IPS-15b (cell line): Measurements from ENCODE around the gene TDRD10.
"Not testable (repeated sequence)": the region's sequence is repeated elsewhere in the genome, so short reads cannot be mapped to it uniquely, and the experiment has no call there.

Source experiments
- H3K27me3 ChIP-seq: one replicate; pipeline ENCODE4 v1.6.1; 2013; ENCODE audit warnings: low read length; ENCODE audit not compliant: control insufficient read depth, insufficient read depth
- H3K36me3 ChIP-seq: one replicate; pipeline ENCODE4 v1.6.1; 2013; ENCODE audit warnings: low read length; ENCODE audit not compliant: control insufficient read depth, insufficient read depth
- H3K4me1 ChIP-seq: one replicate; pipeline ENCODE4 v1.6.1; 2013; ENCODE audit warnings: mild to moderate bottlenecking, low read length; ENCODE audit not compliant: control insufficient read depth, insufficient read depth
- H3K4me3 ChIP-seq: one replicate; pipeline ENCODE4 v1.5.1; 2013; ENCODE audit warnings: low read depth, low read length
- H3K9ac ChIP-seq: one replicate; pipeline ENCODE4 v1.6.1; 2013; ENCODE audit warnings: low read depth, mild to moderate bottlenecking, low read length
- H3K9me3 ChIP-seq: one replicate; pipeline ENCODE4 v1.6.1; 2013; ENCODE audit warnings: mild to moderate bottlenecking, low read length; ENCODE audit not compliant: control insufficient read depth, insufficient read depth

The TDRD10 gene

GRCh38 chr1:154483941-154484803 lies 17.8 kb upstream of the TDRD10 start:
- H3K4me1 ChIP-seq, result no peaks in the 10 kb centered on the region

GRCh38 chr1:154485106-154485505 lies 16.9 kb upstream of the TDRD10 start:
- Histone ChIP-seq H3K9ac (no peak overlapping the region), H3K27me3 (no peaks in the 10 kb centered on the region), H3K4me1 (no peaks in the 10 kb centered on the region), H3K9me3 (no peaks in the 10 kb centered on the region), H3K4me3 (no peak overlapping the region), H3K36me3 (no peaks in the 10 kb centered on the region)

More at GRCh38 chr1:154483941-154484803, 17.8 kb upstream of the TDRD10 start:
- Histone ChIP-seq H3K9ac (no peak overlapping the region), H3K36me3 (no peaks in the 10 kb centered on the region), H3K4me3 (no peak overlapping the region), H3K9me3 (no peaks in the 10 kb centered on the region), H3K27me3 (no peaks in the 10 kb centered on the region)

- H3K9me3 ChIP-seq, result no peaks in the 10 kb centered on the region
- H3K9ac ChIP-seq, result no peak overlapping the region
- H3K4me3 ChIP-seq, result no peak overlapping the region
- no peaks in the 10 kb centered on the region for H3K27me3 ChIP-seq
- H3K4me1 ChIP-seq, result no peaks in the 10 kb centered on the region
- H3K36me3 ChIP-seq, result no peaks in the 10 kb centered on the region
Observed at GRCh38 chr1:154485910-154486496, 16.0 kb upstream of the TDRD10 start.

GRCh38 chr1:154486756-154487155 lies 15.3 kb upstream of the TDRD10 start:
- not testable (repeated sequence) for H3K27me3 ChIP-seq, H3K4me1 ChIP-seq, H3K4me3 ChIP-seq, H3K36me3 ChIP-seq, H3K9ac ChIP-seq, H3K9me3 ChIP-seq

- no peaks in the 10 kb centered on the region for H3K4me1 ChIP-seq
- no peaks in the 10 kb centered on the region for H3K27me3 ChIP-seq
- no peaks in the 10 kb centered on the region for H3K36me3 ChIP-seq
- no peak overlapping the region for H3K4me3 ChIP-seq
- no peak overlapping the region for H3K9ac ChIP-seq
- no peaks in the 10 kb centered on the region for H3K9me3 ChIP-seq
Observed at GRCh38 chr1:154488922-154489321, 13.1 kb upstream of the TDRD10 start.

- Histone ChIP-seq H3K27me3 (no peaks in the 10 kb centered on the region), H3K9ac (no peak overlapping the region), H3K9me3 (no peaks in the 10 kb centered on the region), H3K4me3 (no peak overlapping the region), H3K4me1 (no peaks in the 10 kb centered on the region), H3K36me3 (no peaks in the 10 kb centered on the region)
Observed at GRCh38 chr1:154489695-154490274, 12.2 kb upstream of the TDRD10 start.

GRCh38 chr1:154490317-154490716 lies 11.7 kb upstream of the TDRD10 start:
- Histone ChIP-seq H3K4me3 (no peak overlapping the region), H3K9ac (no peak overlapping the region), H3K27me3 (no peaks in the 10 kb centered on the region), H3K4me1 (no peaks in the 10 kb centered on the region), H3K36me3 (no peaks in the 10 kb centered on the region), H3K9me3 (no peaks in the 10 kb centered on the region)

- Histone ChIP-seq H3K9ac (no peak overlapping the region), H3K4me3 (no peak overlapping the region), H3K4me1 (no peaks in the 10 kb centered on the region), H3K36me3 (no peaks in the 10 kb centered on the region), H3K9me3 (no peaks in the 10 kb centered on the region), H3K27me3 (no peaks in the 10 kb centered on the region)
Observed at GRCh38 chr1:154492115-154492514, 9.9 kb upstream of the TDRD10 start.

- no peaks in the 10 kb centered on the region for H3K27me3 ChIP-seq
Observed at GRCh38 chr1:154493276-154493675, 8.7 kb upstream of the TDRD10 start.

GRCh38 chr1:154495496-154496273 lies 6.3 kb upstream of the TDRD10 start:
- Histone ChIP-seq H3K4me3 (no peak overlapping the region), H3K27me3 (peaks cover 22% of the 10 kb centered on the region), H3K9me3 (no peaks in the 10 kb centered on the region), H3K9ac (no peak overlapping the region), H3K4me1 (no peaks in the 10 kb centered on the region), H3K36me3 (no peaks in the 10 kb centered on the region)

More at GRCh38 chr1:154493276-154493675, 8.7 kb upstream of the TDRD10 start:
- H3K9me3 ChIP-seq, result no peaks in the 10 kb centered on the region
- no peak overlapping the region for H3K4me3 ChIP-seq
- no peaks in the 10 kb centered on the region for H3K36me3 ChIP-seq
- no peak overlapping the region for H3K9ac ChIP-seq
- H3K4me1 ChIP-seq, result no peaks in the 10 kb centered on the region

GRCh38 chr1:154496383-154496782 lies 5.6 kb upstream of the TDRD10 start:
- peaks cover 28% of the 10 kb centered on the region for H3K27me3 ChIP-seq
- H3K4me1 ChIP-seq, result no peaks in the 10 kb centered on the region
- no peak overlapping the region for H3K4me3 ChIP-seq
- no peaks in the 10 kb centered on the region for H3K9me3 ChIP-seq
- no peak overlapping the region for H3K9ac ChIP-seq
- H3K36me3 ChIP-seq, result no peaks in the 10 kb centered on the region
